ENCODE data around the gene MRPL52.
A peak's percentile ranks its signal among the peaks of the same experiment; 100 is the strongest.

The MRPL52 gene

GRCh38 chr14:22883173-22883976, 53.7 kb downstream of the MRPL52 start, which contains the start of gene REM2:
TSS of gene REM2 (plus strand) at chr14:22883222. CDS start at chr14:22883288, 66 bp downstream.
- Histone ChIP-seq H3K27ac (peak within 1 kb of the TSS; percentile 39), H3K9me3 (no peaks in the 10 kb centered on the region), H3K4me1 (ENCODE audit: control insufficient read depth in 1 of 2, insufficient read depth in 1 of 2, low read depth in 1 of 2, low read length in 1 of 2) (peaks cover 28 to 35% of the 10 kb centered on the region in 2 experiments), H3K4me3 (ENCODE audit: low read depth in 1 of 2, low read length in 1 of 2) (no peak within 1 kb of the TSS), H3K36me3 (peaks cover 63% of the 10 kb centered on the region), H3K27me3 (peaks cover 39% of the 10 kb centered on the region)
- TF ChIP-seq CTCF (IDR thresholded peaks at IDR 0.05) = no peak

GRCh38 chr14:22884076-22884737, 54.5 kb downstream of the MRPL52 start:
- Histone ChIP-seq H3K4me3 (ENCODE audit: low read depth in 1 of 2, low read length in 1 of 2) (no peak overlapping the region), H3K9me3 (no peaks in the 10 kb centered on the region), H3K36me3 (peaks cover 54% of the 10 kb centered on the region), H3K27me3 (peaks cover 39% of the 10 kb centered on the region), H3K27ac (no peak overlapping the region), H3K4me1 (ENCODE audit: control insufficient read depth in 1 of 2, insufficient read depth in 1 of 2, low read depth in 1 of 2, low read length in 1 of 2) (peaks cover 19 to 26% of the 10 kb centered on the region in 2 experiments)
- no peak for TF ChIP-seq CTCF (IDR thresholded peaks at IDR 0.05)
